Peyer's patch (tissue), 4 donors: Measurements from ENCODE around the gene CDADC1.

Source experiments
- CTCF ChIP-seq, 6 experiments: fragments of 450-650 bp in 4 of 6; fragments of 200-600 bp in 2 of 6; sonication (generic) in 1 of 6; IDR thresholded peaks; one replicate each; pipeline ENCODE4 v1.5.1; 2017 to 2019; ENCODE audit warnings: antibody characterized with exemption in 6 of 6, mild to moderate bottlenecking in 3 of 6, moderate library complexity in 1 of 6
- POLR2A ChIP-seq, 2 donors: fragments of 450-650 bp; IDR thresholded peaks; one replicate each; pipeline ENCODE4 v1.5.1; 2017; ENCODE audit warnings: antibody characterized with exemption in 2 of 2, mild to moderate bottlenecking in 2 of 2, moderate library complexity in 2 of 2

GRCh38 chr13:49235856-49236431 lies 11.8 kb upstream of the CDADC1 start:
- TF ChIP-seq CTCF (IDR thresholded peaks at IDR 0.05) (no peak), POLR2A (IDR thresholded peaks at IDR 0.05) (no peak)
